ENCODE measurements around the gene ADGRG3. TPM values are rescaled to one million over a fixed set of nuclear protein-coding genes. Genes with fewer than 3 reads are reported as not detected.
"Not testable (repeated sequence)": the region's sequence is repeated elsewhere in the genome, so short reads cannot be mapped to it uniquely, and the experiment has no call there.

The ADGRG3 gene
- total RNA-seq, 1 donor from 2014 or later, result not detected

- no peak overlapping the region for H3K27ac Mint-ChIP-seq (ENCODE audit: unreplicated experiment)
- no peaks in the 10 kb centered on the region for H3K36me3 Mint-ChIP-seq (ENCODE audit: low read depth)
- H3K4me3 Mint-ChIP-seq, result no peak overlapping the region
- no peak for TF ChIP-seq CTCF (conservative IDR thresholded peaks at IDR 0.05)
- H3K4me1 Mint-ChIP-seq, result no peaks in the 10 kb centered on the region
- H3K9me3 Mint-ChIP-seq, result no peaks in the 10 kb centered on the region
- no peak for DNase-seq (ENCODE audit: low read depth, low spot score)
- no peaks in the 10 kb centered on the region for H3K27me3 Mint-ChIP-seq (ENCODE audit: low read depth)
These were observed 40.1 kb downstream of the ADGRG3 start for GRCh38 chr16:57708168-57708567.

- Mint-ChIP-seq H3K4me1 (no peaks in the 10 kb centered on the region), H3K27ac (ENCODE audit: unreplicated experiment) (no peak overlapping the region), H3K9me3 (no peaks in the 10 kb centered on the region), H3K27me3 (ENCODE audit: low read depth) (no peaks in the 10 kb centered on the region), H3K36me3 (ENCODE audit: low read depth) (no peaks in the 10 kb centered on the region), H3K4me3 (no peak overlapping the region)
- DNase-seq (ENCODE audit: low read depth, low spot score), result no peak
- no peak for TF ChIP-seq CTCF (conservative IDR thresholded peaks at IDR 0.05)
These were observed 41.6 kb downstream of the ADGRG3 start for GRCh38 chr16:57709663-57710062.

GRCh38 chr16:57711346-57711745 is 43.2 kb downstream of the ADGRG3 start:
- H3K4me3 Mint-ChIP-seq, result no peak overlapping the region
- H3K27ac Mint-ChIP-seq (ENCODE audit: unreplicated experiment), result no peak overlapping the region
- no peaks in the 10 kb centered on the region for H3K27me3 Mint-ChIP-seq (ENCODE audit: low read depth)
- no peaks in the 10 kb centered on the region for H3K36me3 Mint-ChIP-seq (ENCODE audit: low read depth)
- no peak for DNase-seq (ENCODE audit: low read depth, low spot score)
- H3K9me3 Mint-ChIP-seq, result no peaks in the 10 kb centered on the region
- no peak for TF ChIP-seq CTCF (conservative IDR thresholded peaks at IDR 0.05)
- H3K4me1 Mint-ChIP-seq, result no peaks in the 10 kb centered on the region

GRCh38 chr16:57711993-57712392 is 43.9 kb downstream of the ADGRG3 start:
- Mint-ChIP-seq H3K4me3 (no peak overlapping the region), H3K9me3 (no peaks in the 10 kb centered on the region), H3K27me3 (ENCODE audit: low read depth) (no peaks in the 10 kb centered on the region), H3K4me1 (no peaks in the 10 kb centered on the region), H3K27ac (ENCODE audit: unreplicated experiment) (no peak overlapping the region), H3K36me3 (ENCODE audit: low read depth) (no peaks in the 10 kb centered on the region)
- TF ChIP-seq CTCF (conservative IDR thresholded peaks at IDR 0.05), result no peak
- no peak for DNase-seq (ENCODE audit: low read depth, low spot score)

- not testable (repeated sequence) for DNase-seq (ENCODE audit: low read depth, low spot score); H3K27me3 Mint-ChIP-seq (ENCODE audit: low read depth); H3K27ac Mint-ChIP-seq (ENCODE audit: unreplicated experiment); H3K9me3 Mint-ChIP-seq; H3K4me3 Mint-ChIP-seq; H3K4me1 Mint-ChIP-seq; H3K36me3 Mint-ChIP-seq (ENCODE audit: low read depth)
These were observed 44.5 kb downstream of the ADGRG3 start for GRCh38 chr16:57712569-57712968.

GRCh38 chr16:57713596-57713995 is 45.5 kb downstream of the ADGRG3 start:
- H3K27me3 Mint-ChIP-seq (ENCODE audit: low read depth), result no peaks in the 10 kb centered on the region

More at GRCh38 chr16:57713596-57713995, 45.5 kb downstream of the ADGRG3 start:
- H3K9me3 Mint-ChIP-seq, result no peaks in the 10 kb centered on the region
- H3K4me1 Mint-ChIP-seq, result no peaks in the 10 kb centered on the region
- H3K4me3 Mint-ChIP-seq, result no peak overlapping the region
- H3K27ac Mint-ChIP-seq (ENCODE audit: unreplicated experiment), result no peak overlapping the region
- no peak for DNase-seq (ENCODE audit: low read depth, low spot score)
- no peaks in the 10 kb centered on the region for H3K36me3 Mint-ChIP-seq (ENCODE audit: low read depth)
- no peak for TF ChIP-seq CTCF (conservative IDR thresholded peaks at IDR 0.05)
